NCI-H1048 (cell line): Measurements from ENCODE around the gene REEP1.
"Not testable (repeated sequence)": the region's sequence is repeated elsewhere in the genome, so short reads cannot be mapped to it uniquely, and the experiment has no call there.

Source experiments
- DNase-seq: peaks from one replicate; lab custom pipeline; 2025; lab: John Stamatoyannopoulos, UW

REEP1 gene

GRCh38 chr2:86345783-86346370 lies 8.5 kb upstream of the REEP1 start:
- not testable (repeated sequence) for DNase-seq

GRCh38 chr2:86344404-86344803 lies 7.0 kb upstream of the REEP1 start:
- no peak for DNase-seq

- DNase-seq = no peak
Observed at GRCh38 chr2:86342488-86342887, 5.1 kb upstream of the REEP1 start.

DNA sequence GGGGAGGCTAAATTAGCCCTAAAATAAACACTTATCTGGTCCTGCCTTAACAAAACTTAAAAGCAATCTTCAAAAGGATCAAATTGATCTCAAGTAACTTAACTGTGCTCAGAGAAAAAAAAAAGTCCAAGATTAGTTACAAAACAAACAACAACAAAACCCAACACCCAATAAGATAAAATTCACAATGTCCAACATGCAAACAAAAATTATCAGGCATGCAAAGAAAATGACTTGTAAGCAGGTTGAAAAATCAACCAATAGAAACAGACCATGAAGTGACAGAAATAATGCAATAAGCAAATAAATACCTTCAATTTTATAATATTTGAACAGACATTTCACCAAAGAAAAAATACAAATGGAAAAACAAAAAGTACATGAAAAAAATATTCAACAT lies 4.0 kb upstream of the REEP1 start:
- no peak for DNase-seq

DNA sequence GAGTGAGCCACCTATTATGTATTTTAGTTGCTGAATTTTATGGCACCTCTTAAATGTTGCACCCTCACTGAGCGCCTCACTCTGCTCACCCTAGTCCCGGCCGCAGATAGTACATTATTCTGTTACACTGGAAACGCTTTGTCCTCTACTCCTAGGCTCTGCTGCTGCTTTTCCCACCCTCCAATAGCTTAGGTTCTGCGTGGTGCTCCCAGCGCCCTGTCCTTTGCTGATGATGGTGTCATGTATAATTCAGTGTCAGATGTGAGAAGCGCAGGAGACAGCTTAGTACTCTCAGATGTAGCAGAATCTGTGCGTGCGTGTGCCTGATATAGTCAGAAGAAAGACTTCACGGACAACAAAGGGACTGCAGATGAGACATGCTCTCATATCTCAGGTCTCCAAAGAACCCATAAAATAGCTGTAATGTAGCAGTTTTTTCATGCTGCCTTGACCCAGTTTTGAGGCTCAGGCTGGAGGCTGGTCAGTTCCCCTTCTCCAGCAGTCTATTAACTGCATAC lies 1.4 kb upstream of the REEP1 start:
- no peak for DNase-seq

GRCh38 chr2:86336675-86337243 lies 667 bp downstream of the REEP1 start:
- DNase-seq = no peak

DNA sequence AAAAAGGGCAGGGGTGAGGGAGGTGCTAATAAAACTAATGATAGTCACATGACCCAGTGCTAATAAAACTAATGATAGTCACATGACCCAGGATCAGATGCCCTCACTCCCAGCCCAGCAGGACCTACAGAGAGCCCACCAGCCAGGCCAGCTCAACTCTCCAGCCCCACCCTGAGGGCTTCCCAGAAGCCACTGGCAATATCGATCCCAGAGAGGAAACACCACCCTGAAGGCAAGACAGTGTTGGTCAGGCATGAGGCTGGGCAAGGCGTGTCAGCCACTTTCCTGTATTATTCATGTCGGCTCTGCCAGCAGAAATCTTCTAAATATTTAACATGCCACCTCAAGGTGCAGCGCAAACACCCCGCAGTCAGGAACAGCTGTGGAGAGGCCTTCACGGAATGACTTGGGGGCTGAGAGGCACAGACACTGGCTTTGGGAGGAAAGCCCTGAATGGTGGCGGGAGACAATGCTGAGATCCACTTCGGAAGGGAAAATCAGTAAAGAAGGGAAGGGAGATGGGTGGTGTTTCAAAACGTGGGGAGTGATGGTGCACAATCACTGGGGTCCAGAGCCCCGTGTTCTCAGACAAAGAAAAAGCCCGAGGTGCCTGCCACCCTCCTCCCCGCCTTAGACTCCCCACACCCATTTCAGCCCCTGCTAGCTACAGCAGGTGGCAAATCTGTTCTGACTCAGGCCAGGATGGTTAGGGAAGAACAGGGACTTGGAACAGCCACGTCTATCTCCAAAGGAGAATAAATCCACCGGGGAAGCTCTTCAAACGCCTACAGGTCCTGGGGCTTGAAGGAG lies 1.4 kb downstream of the REEP1 start:
- DNase-seq = no peak

GRCh38 chr2:86333378-86333777 lies 4.0 kb downstream of the REEP1 start:
- DNase-seq = no peak

DNA sequence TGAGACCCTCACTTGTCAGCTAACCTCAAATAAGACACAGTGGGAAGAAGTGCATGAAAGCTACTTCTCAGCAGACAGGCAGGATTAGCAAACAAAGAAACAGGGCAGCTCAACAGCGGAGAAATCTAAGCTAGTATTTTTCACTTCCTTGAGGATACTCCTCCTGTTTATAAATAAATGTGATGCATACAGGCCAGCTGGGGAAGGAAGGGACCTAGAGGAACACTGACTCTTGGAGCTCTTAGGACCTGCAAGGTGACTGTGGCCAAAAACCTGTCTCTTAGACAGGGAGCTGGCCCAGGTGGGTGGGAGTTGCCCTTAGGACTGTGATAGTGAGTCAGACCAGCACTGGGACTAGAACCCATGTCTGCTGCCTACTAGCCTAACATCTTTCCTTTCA lies 4.8 kb downstream of the REEP1 start:
- no peak for DNase-seq

DNA sequence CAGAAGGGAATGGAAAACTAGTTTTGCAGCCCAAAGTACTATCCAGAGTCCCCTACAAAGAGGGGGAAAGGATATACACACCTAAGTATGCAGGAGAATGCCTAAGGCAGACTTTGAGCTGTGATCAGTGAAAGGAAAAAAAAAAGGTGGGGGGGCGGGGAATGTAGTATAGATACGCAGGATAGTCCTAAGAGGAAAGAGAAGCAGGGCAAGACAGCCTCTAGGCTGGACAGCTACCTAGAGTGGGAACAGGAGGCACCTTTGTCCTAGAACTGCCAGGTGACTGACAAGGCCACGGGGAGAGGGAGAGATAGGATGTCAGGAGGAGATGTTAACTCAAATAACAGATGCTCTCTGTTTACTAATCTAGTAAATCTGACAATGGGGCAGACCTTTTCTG lies 6.0 kb downstream of the REEP1 start:
- no peak for DNase-seq

DNA sequence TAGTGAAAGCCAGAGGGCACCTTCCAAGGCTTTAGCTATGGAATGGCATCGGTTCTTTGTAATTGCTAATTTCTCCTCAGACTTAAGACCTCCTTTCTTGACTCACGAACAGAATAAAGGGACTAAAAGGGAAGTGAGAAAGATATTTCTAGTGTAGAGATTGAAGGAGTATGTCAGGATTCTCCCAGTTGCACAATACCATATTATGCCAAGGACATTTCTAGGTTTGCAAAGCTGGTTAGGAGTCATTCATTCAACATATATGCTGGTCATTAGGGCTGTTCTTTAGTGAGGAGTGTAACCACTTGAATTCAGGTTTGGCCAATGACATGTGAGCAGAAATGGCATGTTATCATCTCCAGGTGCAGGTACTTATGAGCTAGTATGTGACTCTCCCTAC lies 7.4 kb downstream of the REEP1 start:
- DNase-seq = no peak

DNA sequence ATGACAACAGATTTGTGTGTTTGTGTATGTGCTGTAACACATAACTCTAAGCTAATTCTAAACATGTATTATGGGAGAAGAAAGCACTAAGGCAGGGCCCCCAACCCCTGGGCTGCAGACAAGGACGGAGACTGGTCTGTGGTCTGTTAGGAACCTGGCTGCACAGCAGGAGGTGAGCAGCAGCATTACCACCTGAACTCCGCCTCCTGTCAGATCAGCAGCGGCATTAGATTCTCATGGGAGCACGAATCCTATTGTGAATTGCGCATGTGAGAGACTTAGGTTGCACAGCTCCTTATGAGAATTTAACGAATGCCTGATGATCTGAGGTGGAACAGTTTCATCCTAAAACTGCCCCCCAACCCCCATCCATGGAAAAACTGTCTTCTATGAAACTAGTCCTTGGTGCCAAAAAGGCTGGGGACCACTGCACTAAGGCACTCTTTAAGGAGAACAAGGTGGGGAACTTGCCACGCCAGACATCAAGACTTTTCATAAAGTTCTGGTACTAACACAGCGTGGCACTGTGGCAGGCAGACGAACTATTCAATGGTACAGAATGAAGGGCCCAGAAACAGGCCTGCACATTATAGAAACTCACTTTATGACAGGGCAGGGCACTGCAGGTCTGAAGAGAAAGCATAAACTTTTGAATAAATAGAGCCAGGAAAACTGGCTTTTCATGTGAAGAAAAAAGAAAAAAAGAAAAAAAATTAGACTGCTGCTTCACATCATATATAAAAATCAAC lies 14.0 kb downstream of the REEP1 start:
- DNase-seq = no peak

- no peak for DNase-seq
Observed at GRCh38 chr2:86319700-86320580, 17.5 kb downstream of the REEP1 start.

DNA sequence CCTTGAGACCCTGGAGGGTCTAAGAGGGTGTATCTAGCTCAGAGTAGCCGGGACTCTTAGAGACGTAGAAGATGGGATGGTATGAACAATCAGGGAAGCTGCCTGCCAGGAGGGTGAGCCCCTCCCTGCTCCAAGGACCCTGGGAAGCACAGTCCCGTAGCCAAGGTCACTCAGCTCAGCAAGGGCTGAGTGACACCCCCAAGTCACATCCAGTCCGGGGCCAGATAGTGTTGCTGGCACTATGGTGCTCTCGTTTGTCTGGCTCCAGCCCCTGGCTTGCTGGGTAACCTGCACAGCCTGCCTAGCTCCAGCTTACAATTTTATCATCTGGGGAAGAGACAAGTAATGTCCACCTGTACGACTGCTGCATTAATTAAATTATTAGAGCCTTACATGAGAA lies 22.3 kb downstream of the REEP1 start:
- no peak for DNase-seq

DNA sequence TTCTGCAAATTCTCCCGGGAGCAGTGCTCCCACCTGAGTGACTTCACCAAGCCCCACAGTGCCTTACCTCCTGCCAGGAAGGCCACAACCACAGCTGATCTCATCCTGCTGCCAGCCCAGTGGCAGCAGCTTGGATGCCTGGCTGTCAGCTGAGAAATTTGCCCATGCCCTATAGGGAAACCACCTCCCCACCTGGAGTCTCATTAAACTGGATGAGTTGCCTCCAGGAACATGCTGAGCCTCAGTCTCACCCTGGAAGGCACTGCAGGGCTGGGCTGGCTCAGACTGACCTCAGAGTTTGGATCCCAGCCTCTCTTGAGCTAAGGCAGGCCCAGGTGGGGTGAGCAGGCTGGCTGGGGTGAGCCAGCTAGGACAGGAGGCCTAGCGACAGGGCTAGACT lies 23.3 kb downstream of the REEP1 start:
- no peak for DNase-seq

GRCh38 chr2:86313341-86313740 lies 24.1 kb downstream of the REEP1 start:
- no peak for DNase-seq

DNA sequence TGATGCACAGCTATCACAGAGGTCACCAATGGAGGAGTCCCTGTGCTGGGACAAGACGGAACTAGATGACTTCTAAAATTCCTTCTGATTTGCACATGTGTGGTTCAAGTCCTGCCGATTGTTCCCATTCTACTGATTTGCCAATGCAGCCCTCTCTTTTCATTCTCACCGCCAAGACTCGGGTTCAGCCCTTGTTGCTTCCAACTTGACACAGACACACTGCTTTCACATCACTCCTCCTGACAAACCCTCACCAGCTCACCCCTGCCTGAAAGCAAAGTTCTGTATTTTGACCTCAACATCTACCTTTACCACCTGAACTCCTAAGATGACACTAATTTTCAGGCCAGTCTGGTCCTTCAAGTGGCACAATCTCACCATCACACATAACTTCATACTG lies 25.5 kb downstream of the REEP1 start:
- DNase-seq = no peak

DNA sequence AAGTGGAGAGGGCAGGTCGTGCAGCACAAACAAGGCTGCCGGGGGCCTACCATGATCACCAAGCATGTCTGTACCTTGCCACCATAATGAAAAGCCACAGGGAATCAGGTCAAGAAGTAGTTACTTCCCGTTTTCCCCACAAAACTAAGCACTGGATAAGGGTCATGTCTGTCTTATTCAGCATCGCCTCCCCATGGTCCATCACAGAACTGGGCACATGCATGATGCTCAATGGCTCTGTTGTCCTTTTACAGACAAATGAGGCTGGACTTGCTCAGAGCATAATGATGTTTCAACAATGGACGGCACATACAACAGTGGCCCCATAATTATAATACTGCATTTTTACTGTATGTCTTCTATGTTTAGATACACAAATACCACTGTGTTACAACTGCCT lies 27.5 kb downstream of the REEP1 start:
- no peak for DNase-seq

DNA sequence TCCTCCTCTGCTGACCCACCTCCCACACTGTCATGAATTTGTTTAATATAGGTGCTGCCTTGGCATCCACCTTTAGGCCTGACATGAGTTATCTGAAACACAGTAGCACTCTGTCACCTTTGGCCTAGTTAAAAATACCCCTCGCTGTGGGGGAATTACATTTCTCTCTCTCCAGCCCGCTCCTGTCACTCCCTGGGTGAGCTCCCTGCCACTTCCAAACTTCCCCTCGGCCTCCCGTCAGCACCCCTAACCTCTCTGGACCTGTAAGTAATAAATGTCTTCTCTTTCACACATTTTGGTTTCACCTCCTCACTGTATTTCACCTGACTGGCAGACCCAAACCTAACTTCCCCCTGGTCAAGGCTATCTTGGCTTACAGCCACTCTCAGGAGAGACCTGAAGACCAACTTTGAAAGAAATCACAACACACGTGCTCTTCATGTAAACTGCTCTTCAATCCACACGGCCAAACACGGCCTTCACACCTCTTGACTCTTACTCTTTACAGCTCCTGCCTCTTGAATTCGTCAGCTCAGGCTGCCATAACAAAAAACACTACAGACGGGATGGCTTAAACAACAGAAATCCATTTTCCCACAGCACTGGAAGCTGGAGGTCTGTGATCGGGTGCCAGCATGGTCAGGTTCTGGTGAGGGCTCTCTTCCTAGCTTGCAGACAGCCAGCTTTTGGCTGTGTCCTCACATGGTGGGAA lies 28.3 kb downstream of the REEP1 start:
- no peak for DNase-seq

GRCh38 chr2:86308356-86308755 lies 29.1 kb downstream of the REEP1 start:
- DNase-seq = no peak

DNA sequence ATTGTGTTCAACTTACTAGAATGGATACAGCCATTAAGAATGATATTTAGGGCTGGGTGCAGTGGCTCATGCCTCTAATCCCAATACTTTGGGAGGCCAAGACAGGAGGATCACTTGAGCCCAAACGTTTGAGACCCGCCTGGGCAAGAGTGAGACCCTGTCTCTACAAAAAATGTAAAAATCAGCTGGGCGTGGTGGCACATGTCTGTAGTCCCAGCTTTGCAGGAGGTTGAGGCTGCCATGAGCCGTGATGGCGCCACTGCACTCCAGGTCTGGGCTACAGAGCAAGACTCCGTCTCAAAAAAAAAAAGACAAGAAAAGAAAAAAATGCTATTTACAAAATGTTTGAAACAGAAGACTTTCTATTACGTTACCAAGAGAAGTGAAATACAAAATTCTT lies 30.0 kb downstream of the REEP1 start:
- DNase-seq = no peak
